Tibial artery (tissue), 4 donors: Measurements from ENCODE around the gene NRXN3.

ENCODE experiments used
- DNase-seq, 2 donors: peaks; one replicate each; pipeline ENCODE4 v3.0.0-alpha.2; 2019
- H3K27ac ChIP-seq, 2 donors: fragments of 200-600 bp; sonication (generic) in 1 of 2; 1 replicate in 1 of 2; 2 replicates in 1 of 2; pipeline ENCODE4 v1.5.1; 2018 to 2019; ENCODE audit warnings: mild to moderate bottlenecking in 1 of 2
- H3K27me3 ChIP-seq, 2 donors: fragments of 200-600 bp; sonication (generic) in 1 of 2; one replicate each; pipeline versions ENCODE4 v1.5.1 to v1.6.0; 2016 to 2019
- H3K36me3 ChIP-seq, 3 donors: fragments of 200-600 bp; sonication (generic) in 2 of 3; one replicate each; pipeline ENCODE4 v1.5.1; 2016 to 2019; ENCODE audit warnings: mild to moderate bottlenecking in 2 of 3
- H3K4me1 ChIP-seq, 4 donors: fragments of 200-600 bp; sonication (generic) in 2 of 4; 1 replicate in 3 of 4; 2 replicates in 1 of 4; pipeline ENCODE4 v1.5.1; 2016 to 2019
- H3K4me3 ChIP-seq, 2 donors: fragments of 200-600 bp; sonication (generic) in 1 of 2; 1 replicate in 1 of 2; 2 replicates in 1 of 2; pipeline ENCODE4 v1.5.1; 2018 to 2019; ENCODE audit warnings: mild to moderate bottlenecking in 2 of 2
- H3K9me3 ChIP-seq, 3 donors: fragments of 200-600 bp; sonication (generic) in 1 of 3; one replicate each; pipeline ENCODE4 v1.5.1; 2016 to 2019
- CTCF ChIP-seq, 2 experiments: fragments of 200-600 bp in 1 of 2; fragments of 450-650 bp in 1 of 2; IDR thresholded peaks; one replicate each; pipeline ENCODE4 v1.5.1; 2017 to 2019; ENCODE audit warnings: antibody characterized with exemption in 2 of 2, mild to moderate bottlenecking in 1 of 2, moderate library complexity in 1 of 2
- intact Hi-C: fragments of 100-400 bp; cut with DNase I; formaldehyde crosslinking; loops from one replicate; pipeline ENCODE4 v1.15.0; 2023; ENCODE audit warnings: low total_unique reads

NRXN3 gene

DNA sequence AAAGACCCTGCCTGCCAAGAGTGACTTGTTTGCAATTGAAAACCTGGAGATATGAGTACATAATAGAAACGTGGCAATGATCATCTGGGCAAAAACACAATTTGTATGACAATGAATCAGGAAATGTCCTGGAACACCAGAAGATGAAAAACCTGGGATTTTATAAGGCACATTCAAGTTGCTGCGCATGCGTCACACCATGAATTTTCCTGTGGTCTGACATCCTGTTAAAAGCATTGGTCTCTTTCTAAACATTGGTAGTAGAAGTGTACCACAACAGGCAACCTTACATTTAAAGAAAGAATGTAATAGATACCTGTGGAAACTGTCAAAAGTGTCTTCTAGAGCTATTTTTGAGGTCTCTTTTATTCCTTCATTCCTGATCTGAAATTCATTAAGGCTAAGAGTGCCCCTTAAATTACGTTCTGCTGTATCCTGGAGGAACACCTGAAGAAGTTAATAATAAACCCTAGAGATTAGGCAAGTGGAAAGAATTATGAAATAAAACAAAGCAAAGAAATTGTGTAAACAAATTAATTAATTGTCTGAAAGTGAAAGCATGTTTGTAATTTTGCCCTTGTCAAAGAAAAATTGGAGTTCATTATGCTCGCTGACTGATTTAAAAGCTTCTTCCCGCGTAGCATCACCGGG lies 1364.7 kb downstream of the NRXN3 start:
- Histone ChIP-seq H3K36me3 (no peaks in the 10 kb centered on the region), H3K27ac (no peak overlapping the region), H3K4me1 (no peaks in the 10 kb centered on the region), H3K27me3 (no peaks in the 10 kb centered on the region), H3K4me3 (no peak overlapping the region), H3K9me3 (no peaks in the 10 kb centered on the region)
- intact Hi-C loops = loop anchor here (5.0 kb wide), 1 partner anchor 278 kb away; no protein-coding TSS in a partner anchor
- TF ChIP-seq CTCF (IDR thresholded peaks at IDR 0.05) = no peak
- no peak for DNase-seq

DNA sequence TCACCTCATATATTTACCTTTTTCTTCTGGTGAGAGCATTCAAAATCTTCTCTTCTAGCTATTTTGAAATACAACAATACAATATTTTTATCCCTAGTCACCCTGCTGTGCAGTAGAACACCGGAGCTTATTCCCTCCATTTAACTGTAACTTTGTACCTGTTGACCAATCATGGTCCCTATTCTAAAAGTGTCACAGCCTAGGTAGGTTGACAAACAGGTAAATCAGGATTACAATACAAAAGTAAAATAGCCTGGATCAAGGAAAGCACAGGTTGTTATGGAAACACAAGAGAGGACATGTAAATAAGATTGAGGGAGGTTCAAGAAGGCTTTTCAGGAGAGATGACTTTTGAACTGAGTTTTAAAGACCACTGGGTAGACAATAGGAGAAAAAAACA lies 1370.2 kb downstream of the NRXN3 start:
- H3K27ac ChIP-seq = no peak overlapping the region
- no peaks in the 10 kb centered on the region for H3K9me3 ChIP-seq
- H3K4me1 ChIP-seq = peaks cover 0 to 33% (median 6%) of the 10 kb centered on the region in 4 donors
- DNase-seq = no peak
- TF ChIP-seq CTCF (IDR thresholded peaks at IDR 0.05) = no peak
- no peaks in the 10 kb centered on the region for H3K27me3 ChIP-seq
- no peaks in the 10 kb centered on the region for H3K36me3 ChIP-seq
- no peak overlapping the region for H3K4me3 ChIP-seq
- intact Hi-C loops = no loop called here

DNA sequence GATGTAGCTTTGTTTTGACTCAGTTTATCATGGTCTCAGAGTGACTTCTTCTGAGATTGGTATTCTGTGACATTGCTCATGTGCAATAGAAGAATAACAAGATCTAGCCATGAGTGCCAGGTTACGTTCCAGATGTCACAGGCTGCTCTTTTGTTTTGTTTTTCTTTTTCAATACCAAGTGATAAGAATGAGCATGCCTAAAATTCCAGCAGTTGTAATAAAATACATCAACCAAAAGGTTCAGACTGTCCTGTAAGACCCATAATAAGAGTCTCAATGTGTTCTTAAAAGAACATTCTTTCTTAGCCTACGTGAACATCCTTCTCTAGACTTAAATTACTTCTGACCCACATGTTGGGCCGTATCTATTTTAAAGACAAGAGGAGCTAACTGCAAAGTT lies 1371.9 kb downstream of the NRXN3 start:
- no peaks in the 10 kb centered on the region for H3K36me3 ChIP-seq
- H3K27ac ChIP-seq = no peak overlapping the region
- H3K27me3 ChIP-seq = no peaks in the 10 kb centered on the region
- H3K4me1 ChIP-seq = peaks cover 0 to 33% (median 6%) of the 10 kb centered on the region in 4 donors
- no peak overlapping the region for H3K4me3 ChIP-seq
- no peak for DNase-seq
- H3K9me3 ChIP-seq = no peaks in the 10 kb centered on the region
- intact Hi-C loops = no loop called here
- TF ChIP-seq CTCF (IDR thresholded peaks at IDR 0.05) = no peak

GRCh38 chr14:79543348-79543747 lies 1373.2 kb downstream of the NRXN3 start:
- no peak overlapping the region for H3K4me3 ChIP-seq
- H3K27me3 ChIP-seq = no peaks in the 10 kb centered on the region
- no peak for TF ChIP-seq CTCF (IDR thresholded peaks at IDR 0.05)
- H3K36me3 ChIP-seq = no peaks in the 10 kb centered on the region
- peaks cover 0 to 33% (median 6%) of the 10 kb centered on the region in 4 donors for H3K4me1 ChIP-seq
- intact Hi-C loops = no loop called here
- DNase-seq = no peak
- H3K9me3 ChIP-seq = no peaks in the 10 kb centered on the region
- H3K27ac ChIP-seq = no peak overlapping the region

DNA sequence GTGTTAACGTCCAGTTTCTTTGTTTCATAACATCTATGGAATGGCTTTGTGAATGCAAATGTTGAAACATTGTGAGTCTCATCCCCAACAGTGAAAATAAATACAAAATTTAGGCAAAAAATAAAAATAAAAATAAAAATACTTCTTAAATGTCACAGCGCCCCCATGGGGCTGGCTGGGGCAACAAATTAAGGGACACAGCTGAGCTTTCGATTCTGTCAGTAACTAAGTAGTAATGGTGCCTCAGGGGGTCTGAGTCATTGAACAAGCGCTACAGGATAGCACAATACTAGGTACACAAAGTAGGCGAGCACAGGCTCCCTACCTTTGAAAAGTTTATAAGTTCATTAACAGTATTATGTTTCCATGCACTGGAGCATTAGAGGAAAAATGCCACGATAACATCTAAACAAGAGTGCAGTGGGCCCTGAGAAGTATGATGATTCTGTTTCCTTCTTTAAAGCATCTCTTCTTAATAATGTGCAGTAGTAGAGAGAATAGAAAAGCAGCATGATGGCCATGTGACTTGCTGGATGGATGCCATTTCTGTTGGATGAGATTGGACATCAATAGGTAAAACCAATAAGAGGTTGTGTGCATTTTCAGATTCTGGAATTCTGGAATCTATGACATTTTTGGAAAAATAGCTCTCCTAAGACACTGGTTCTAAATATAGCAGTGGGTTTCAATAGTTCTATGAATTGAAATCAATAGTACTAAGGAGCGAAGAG lies 1374.0 kb downstream of the NRXN3 start:
- H3K27me3 ChIP-seq = no peaks in the 10 kb centered on the region
- peaks cover 0 to 33% (median 6%) of the 10 kb centered on the region in 4 donors for H3K4me1 ChIP-seq
- TF ChIP-seq CTCF (IDR thresholded peaks at IDR 0.05) = no peak
- no peaks in the 10 kb centered on the region for H3K36me3 ChIP-seq
- H3K4me3 ChIP-seq = no peak overlapping the region
- H3K27ac ChIP-seq = no peak overlapping the region
- DNase-seq = no peak
- intact Hi-C loops = no loop called here
- H3K9me3 ChIP-seq = no peaks in the 10 kb centered on the region
